HUES64 (cell line): ENCODE results near the gene RYR3.

ENCODE experiments used
- H3K27ac ChIP-seq: 2 replicates; pipeline ENCODE4 v1.7.0; 2013; ENCODE audit warnings: low read depth, low read length, inconsistent platforms
- H3K27me3 ChIP-seq: 2 replicates; pipeline ENCODE4 v1.6.1; 2013; ENCODE audit warnings: mild to moderate bottlenecking, low read length; ENCODE audit not compliant: insufficient read depth
- H3K36me3 ChIP-seq: 2 replicates; pipeline ENCODE4 v1.6.1; 2013; ENCODE audit warnings: mild to moderate bottlenecking, low read length; ENCODE audit not compliant: insufficient read depth
- H3K4me1 ChIP-seq: 2 replicates; pipeline ENCODE4 v1.6.1; 2013; ENCODE audit warnings: mild to moderate bottlenecking, low read length, moderate library complexity; ENCODE audit not compliant: insufficient read depth
- H3K4me3 ChIP-seq: 2 replicates; pipeline ENCODE4 v1.5.1; 2013; ENCODE audit warnings: mild to moderate bottlenecking, low read length, moderate library complexity
- H3K9ac ChIP-seq: 2 replicates; pipeline ENCODE4 v1.6.1; 2013; ENCODE audit warnings: mild to moderate bottlenecking, low read depth, low read length
- H3K9me3 ChIP-seq: 2 replicates; pipeline ENCODE4 v1.6.1; 2013; ENCODE audit warnings: low read depth, low read length; ENCODE audit not compliant: insufficient read depth
- WGBS: fragments of 150-250, 120-280 bp; methylation state at CpG from one replicate; pipeline ENCODE4 v1.1.7; 2013; ENCODE audit warnings: missing lambda C conversion rate; 5-methylcytosine and 5-hydroxymethylcytosine counted together

Gene RYR3

GRCh38 chr15:33857726-33858125 lies 547.0 kb downstream of the RYR3 start:
- no peaks in the 10 kb centered on the region for H3K36me3 ChIP-seq
- H3K4me1 ChIP-seq, result peaks cover 17% of the 10 kb centered on the region
- no peaks in the 10 kb centered on the region for H3K9me3 ChIP-seq
- no peak overlapping the region for H3K27ac ChIP-seq
- H3K9ac ChIP-seq, result no peak overlapping the region
- H3K27me3 ChIP-seq, result no peaks in the 10 kb centered on the region
- H3K4me3 ChIP-seq, result no peak overlapping the region
- WGBS, result 98% methylated on average over 13 of the region's 13 CpGs

- Histone ChIP-seq H3K36me3 (no peaks in the 10 kb centered on the region), H3K27me3 (no peaks in the 10 kb centered on the region), H3K4me3 (no peak overlapping the region), H3K9ac (no peak overlapping the region), H3K9me3 (no peaks in the 10 kb centered on the region), H3K4me1 (peaks cover 16% of the 10 kb centered on the region), H3K27ac (no peak overlapping the region)
- WGBS, result 92% methylated on average over 6 of the region's 6 CpGs
These were observed 548.1 kb downstream of the RYR3 start for GRCh38 chr15:33858836-33859235.

GRCh38 chr15:33859992-33860545 lies 549.3 kb downstream of the RYR3 start:
- no peaks in the 10 kb centered on the region for H3K9me3 ChIP-seq
- H3K27me3 ChIP-seq, result no peaks in the 10 kb centered on the region
- H3K4me3 ChIP-seq, result no peak overlapping the region
- H3K36me3 ChIP-seq, result peaks cover 1% of the 10 kb centered on the region; the same call in 1 of the 2 replicates
- H3K27ac ChIP-seq, result no peak overlapping the region
- WGBS, result 100% methylated on average over 1 of the region's 1 CpG
- peaks cover 16% of the 10 kb centered on the region for H3K4me1 ChIP-seq
- no peak overlapping the region for H3K9ac ChIP-seq

GRCh38 chr15:33860754-33861153 lies 550.0 kb downstream of the RYR3 start:
- Histone ChIP-seq H3K4me1 (peaks cover 16% of the 10 kb centered on the region), H3K36me3 (peaks cover 3% of the 10 kb centered on the region; the same call in 1 of the 2 replicates), H3K27ac (peak overlapping the region; percentile 12; the same call in 1 of the 2 replicates), H3K9me3 (no peaks in the 10 kb centered on the region), H3K4me3 (no peak overlapping the region), H3K27me3 (no peaks in the 10 kb centered on the region), H3K9ac (no peak overlapping the region)
- WGBS, result 73% methylated on average over 3 of the region's 3 CpGs

- no peak overlapping the region for H3K9ac ChIP-seq
- H3K27ac ChIP-seq, result no peak overlapping the region
- WGBS, result 96% methylated on average over 5 of the region's 5 CpGs
- no peaks in the 10 kb centered on the region for H3K27me3 ChIP-seq
- H3K9me3 ChIP-seq, result no peaks in the 10 kb centered on the region
- H3K4me3 ChIP-seq, result no peak overlapping the region
- peaks cover 3% of the 10 kb centered on the region; the same call in 1 of the 2 replicates for H3K36me3 ChIP-seq
- H3K4me1 ChIP-seq, result peaks cover 21% of the 10 kb centered on the region
These were observed 553.8 kb downstream of the RYR3 start for GRCh38 chr15:33864360-33865075.

- Histone ChIP-seq H3K27me3 (no peaks in the 10 kb centered on the region), H3K27ac (no peak overlapping the region), H3K9ac (no peak overlapping the region), H3K4me1 (peaks cover 13% of the 10 kb centered on the region; the same call in 1 of the 2 replicates), H3K36me3 (peaks cover 3% of the 10 kb centered on the region; the same call in 1 of the 2 replicates), H3K9me3 (no peaks in the 10 kb centered on the region), H3K4me3 (no peak overlapping the region)
- WGBS, result 96% methylated on average over 6 of the region's 6 CpGs
These were observed 554.6 kb downstream of the RYR3 start for GRCh38 chr15:33865416-33865815.

- Histone ChIP-seq H3K4me1 (peaks cover 6% of the 10 kb centered on the region; the same call in 1 of the 2 replicates), H3K27ac (no peak overlapping the region), H3K4me3 (no peak overlapping the region), H3K9me3 (no peaks in the 10 kb centered on the region), H3K36me3 (peaks cover 3% of the 10 kb centered on the region; the same call in 1 of the 2 replicates), H3K27me3 (no peaks in the 10 kb centered on the region), H3K9ac (no peak overlapping the region)
- WGBS, result 88% methylated on average over 3 of the region's 3 CpGs
These were observed 555.5 kb downstream of the RYR3 start for GRCh38 chr15:33866101-33866737.

GRCh38 chr15:33871980-33872379 lies 561.2 kb downstream of the RYR3 start:
- Histone ChIP-seq H3K27me3 (no peaks in the 10 kb centered on the region), H3K36me3 (no peaks in the 10 kb centered on the region), H3K9ac (no peak overlapping the region), H3K9me3 (no peaks in the 10 kb centered on the region), H3K27ac (no peak overlapping the region), H3K4me1 (peaks cover 19% of the 10 kb centered on the region), H3K4me3 (no peak overlapping the region)
- 87% methylated on average over 2 of the region's 2 CpGs for WGBS

GRCh38 chr15:33872416-33873106 lies 561.8 kb downstream of the RYR3 start:
- H3K9ac ChIP-seq, result no peak overlapping the region
- WGBS, result 86% methylated on average over 13 of the region's 13 CpGs
- no peak overlapping the region for H3K27ac ChIP-seq
- peaks cover 19% of the 10 kb centered on the region for H3K4me1 ChIP-seq
- H3K4me3 ChIP-seq, result no peak overlapping the region
- H3K27me3 ChIP-seq, result no peaks in the 10 kb centered on the region
- H3K9me3 ChIP-seq, result no peaks in the 10 kb centered on the region
- H3K36me3 ChIP-seq, result no peaks in the 10 kb centered on the region

GRCh38 chr15:33874156-33874555 lies 563.4 kb downstream of the RYR3 start:
- Histone ChIP-seq H3K27me3 (no peaks in the 10 kb centered on the region), H3K9me3 (no peaks in the 10 kb centered on the region), H3K9ac (no peak overlapping the region), H3K4me1 (peaks cover 13% of the 10 kb centered on the region), H3K27ac (no peak overlapping the region), H3K4me3 (no peak overlapping the region), H3K36me3 (no peaks in the 10 kb centered on the region)
- WGBS, result 91% methylated on average over 2 of the region's 2 CpGs

- no peaks in the 10 kb centered on the region for H3K27me3 ChIP-seq
- H3K9me3 ChIP-seq, result no peaks in the 10 kb centered on the region
- H3K36me3 ChIP-seq, result no peaks in the 10 kb centered on the region
- H3K4me1 ChIP-seq, result peaks cover 6% of the 10 kb centered on the region; the same call in 1 of the 2 replicates
- no peak overlapping the region for H3K27ac ChIP-seq
- WGBS, result 90% methylated on average over 2 of the region's 2 CpGs
- no peak overlapping the region for H3K9ac ChIP-seq
- H3K4me3 ChIP-seq, result no peak overlapping the region
These were observed 572.2 kb downstream of the RYR3 start for GRCh38 chr15:33882921-33883320.
